Measurements from ENCODE around the gene RUNX2.

Gene RUNX2

GRCh38 chr6:45493761-45494160 lies 165.6 kb downstream of the RUNX2 start:
- TF ChIP-seq ESRRG (CRISPR knock-in tag; IDR thresholded peaks at IDR 0.05) (no peak), ZC3H10 (CRISPR knock-in tag; IDR thresholded peaks at IDR 0.05) (no peak), SNAI2 (CRISPR knock-in tag; IDR thresholded peaks at IDR 0.05) (no peak), PPARA (CRISPR knock-in tag; IDR thresholded peaks at IDR 0.05; ENCODE audit: borderline replicate concordance) (no peak), ZFP3 (CRISPR knock-in tag; IDR thresholded peaks at IDR 0.05) (no peak), ISL1 (CRISPR knock-in tag; IDR thresholded peaks at IDR 0.05) (no peak), CSRNP3 (CRISPR knock-in tag; IDR thresholded peaks at IDR 0.05) (no peak), CREB5 (CRISPR knock-in tag; IDR thresholded peaks at IDR 0.05; ENCODE audit: low read depth) (no peak), POU6F1 (CRISPR knock-in tag; IDR thresholded peaks at IDR 0.05; ENCODE audit: borderline replicate concordance, low read depth) (no peak), ZNF565 (CRISPR knock-in tag; conservative IDR thresholded peaks at IDR 0.05; ENCODE audit: low read depth) (no peak), TCF4 (CRISPR knock-in tag; IDR thresholded peaks at IDR 0.05; ENCODE audit: borderline replicate concordance) (no peak), OSR1 (CRISPR knock-in tag; IDR thresholded peaks at IDR 0.05) (no peak), PATZ1 (CRISPR knock-in tag; IDR thresholded peaks at IDR 0.05; ENCODE audit: borderline replicate concordance) (no peak), GLIS3 (CRISPR knock-in tag; IDR thresholded peaks at IDR 0.05) (no peak), BACH2 (CRISPR knock-in tag; IDR thresholded peaks at IDR 0.05; ENCODE audit: borderline replicate concordance) (no peak)
- ATAC-seq, result no peak

- ATAC-seq, result no peak
- no peak for TF ChIP-seq ARNTL (CRISPR knock-in tag; IDR thresholded peaks at IDR 0.05; ENCODE audit: borderline replicate concordance, low read depth)
- TF ChIP-seq CSDC2 (CRISPR knock-in tag; IDR thresholded peaks at IDR 0.05), result no peak
Observed at GRCh38 chr6:45494416-45495135, 166.4 kb downstream of the RUNX2 start.

GRCh38 chr6:45495429-45496084 lies 167.4 kb downstream of the RUNX2 start:
- no peak for ATAC-seq
- TF ChIP-seq CSDC2 (CRISPR knock-in tag; IDR thresholded peaks at IDR 0.05) (no peak), ZFP30 (CRISPR knock-in tag; IDR thresholded peaks at IDR 0.05) (no peak), ZNF565 (CRISPR knock-in tag; conservative IDR thresholded peaks at IDR 0.05; ENCODE audit: low read depth) (no peak), ESRRG (CRISPR knock-in tag; IDR thresholded peaks at IDR 0.05) (no peak), ISL1 (CRISPR knock-in tag; IDR thresholded peaks at IDR 0.05) (no peak)

GRCh38 chr6:45496085-45496433 lies 167.9 kb downstream of the RUNX2 start:
- TF ChIP-seq ZNF70 (CRISPR knock-in tag; IDR thresholded peaks at IDR 0.05) (no peak), BACH2 (CRISPR knock-in tag; IDR thresholded peaks at IDR 0.05; ENCODE audit: borderline replicate concordance) (no peak), OSR1 (CRISPR knock-in tag; IDR thresholded peaks at IDR 0.05) (no peak), CSRNP3 (CRISPR knock-in tag; IDR thresholded peaks at IDR 0.05) (no peak), ZC3H10 (CRISPR knock-in tag; IDR thresholded peaks at IDR 0.05) (no peak), RARB (CRISPR knock-in tag; IDR thresholded peaks at IDR 0.05) (no peak), GLIS3 (CRISPR knock-in tag; IDR thresholded peaks at IDR 0.05) (no peak), ZFP3 (CRISPR knock-in tag; IDR thresholded peaks at IDR 0.05) (no peak), ESRRG (CRISPR knock-in tag; IDR thresholded peaks at IDR 0.05) (no peak), CREB5 (CRISPR knock-in tag; IDR thresholded peaks at IDR 0.05; ENCODE audit: low read depth) (no peak), TCF4 (CRISPR knock-in tag; IDR thresholded peaks at IDR 0.05; ENCODE audit: borderline replicate concordance) (no peak), SNAI2 (CRISPR knock-in tag; IDR thresholded peaks at IDR 0.05) (no peak), TOX (CRISPR knock-in tag; IDR thresholded peaks at IDR 0.05; ENCODE audit: borderline replicate concordance) (no peak), ARNTL (CRISPR knock-in tag; IDR thresholded peaks at IDR 0.05; ENCODE audit: borderline replicate concordance, low read depth) (no peak), ZFP30 (CRISPR knock-in tag; IDR thresholded peaks at IDR 0.05) (no peak)
- ATAC-seq, result no peak
